HL-60 (cell line): Measurements from ENCODE around the gene SH3D19.
"Not testable (repeated sequence)": the region's sequence is repeated elsewhere in the genome, so short reads cannot be mapped to it uniquely, and the experiment has no call there.

Experiments used
- CTCF ChIP-seq: IDR thresholded peaks from one replicate; pipeline ENCODE4 v1.5.1; 2011; ENCODE audit warnings: low read length, control low read depth, inconsistent platforms; ENCODE audit not compliant: insufficient read depth
- GABPA ChIP-seq: IDR thresholded peaks from 2 replicates; pipeline ENCODE4 v1.6.1; 2012; ENCODE audit warnings: low read depth
- POLR2AphosphoS5 ChIP-seq: IDR thresholded peaks from 2 replicates; pipeline ENCODE4 v1.6.1; 2012; ENCODE audit warnings: low read depth
- REST ChIP-seq: IDR thresholded peaks from 2 replicates; pipeline ENCODE4 v1.6.1; 2012; ENCODE audit warnings: low read depth; ENCODE audit not compliant: insufficient replicate concordance
- SPI1 ChIP-seq: IDR thresholded peaks from 2 replicates; pipeline ENCODE4 v1.6.1; 2012; ENCODE audit warnings: low read depth, mild to moderate bottlenecking, borderline replicate concordance

- not testable (repeated sequence) for TF ChIP-seq CTCF, REST, GABPA, POLR2AphosphoS5, SPI1
Measured at GRCh38 chr4:151322161-151322560, 3.2 kb downstream of the SH3D19 start.
